Right lung (tissue), 10 donors: Measurements from ENCODE around the gene DPH7. TPM values are rescaled to one million over a fixed set of nuclear protein-coding genes. Genes with fewer than 3 reads are reported as not detected.
"Not testable (repeated sequence)": the region's sequence is repeated elsewhere in the genome, so short reads cannot be mapped to it uniquely, and the experiment has no call there.

ENCODE experiments used
- DNase-seq, 2 donors: peaks; one replicate each; pipeline ENCODE4 v3.0.0-alpha.2; 2013
- long read RNA-seq, 8 donors: transcript quantifications; one replicate each; lab custom pipeline, GENCODE V29; 2026
- polyA plus RNA-seq, 5 donors: library from polyadenylated mRNA; unstranded; fragments of 120-200 nt; gene quantifications; one replicate each; pipeline versions ENCODE4 v1.2.1 to v1.2.3, GENCODE V29; 2013; ENCODE audit warnings: inconsistent platforms in 1 of 5, low replicate concordance in 1 of 5; ENCODE audit not compliant: insufficient read length in 5 of 5, insufficient read depth in 1 of 5

Gene DPH7
- 10 to 100 TPM; 43.4 to 68.5 (median 56.2) TPM for polyA plus RNA-seq
- long read RNA-seq, donor 1, partial matches to known transcripts: 0 of 2 reads
- long read RNA-seq, donor 1, other reads (novel, unspliced or antisense): 0 of 2 reads
- long read RNA-seq, donor 2, partial matches to known transcripts: 0 of 5 reads
- long read RNA-seq, donor 2, other reads (novel, unspliced or antisense): 0 of 5 reads
- long read RNA-seq, donor 3, partial matches to known transcripts: 20 of 29 reads
- long read RNA-seq, donor 3, other reads (novel, unspliced or antisense): 0 of 29 reads
- long read RNA-seq, donor 4, partial matches to known transcripts: 10 of 16 reads
- long read RNA-seq, donor 4, other reads (novel, unspliced or antisense): 0 of 16 reads
- long read RNA-seq, donor 5, partial matches to known transcripts: 0 of 5 reads
- long read RNA-seq, donor 5, other reads (novel, unspliced or antisense): 0 of 5 reads
- long read RNA-seq, donor 6, transcript DPH7-201 (9 exons, 1,847 nt): major isoform, 5 of 6 reads
- long read RNA-seq, donor 6, partial matches to known transcripts: 0 of 6 reads
- long read RNA-seq, donor 6, other reads (novel, unspliced or antisense): 0 of 6 reads
- long read RNA-seq, donor 7, partial matches to known transcripts: 0 of 5 reads
- long read RNA-seq, donor 7, other reads (novel, unspliced or antisense): 0 of 5 reads
- long read RNA-seq, donor 8, partial matches to known transcripts: 0 of 4 reads
- long read RNA-seq, donor 8, other reads (novel, unspliced or antisense): 0 of 4 reads

DNA sequence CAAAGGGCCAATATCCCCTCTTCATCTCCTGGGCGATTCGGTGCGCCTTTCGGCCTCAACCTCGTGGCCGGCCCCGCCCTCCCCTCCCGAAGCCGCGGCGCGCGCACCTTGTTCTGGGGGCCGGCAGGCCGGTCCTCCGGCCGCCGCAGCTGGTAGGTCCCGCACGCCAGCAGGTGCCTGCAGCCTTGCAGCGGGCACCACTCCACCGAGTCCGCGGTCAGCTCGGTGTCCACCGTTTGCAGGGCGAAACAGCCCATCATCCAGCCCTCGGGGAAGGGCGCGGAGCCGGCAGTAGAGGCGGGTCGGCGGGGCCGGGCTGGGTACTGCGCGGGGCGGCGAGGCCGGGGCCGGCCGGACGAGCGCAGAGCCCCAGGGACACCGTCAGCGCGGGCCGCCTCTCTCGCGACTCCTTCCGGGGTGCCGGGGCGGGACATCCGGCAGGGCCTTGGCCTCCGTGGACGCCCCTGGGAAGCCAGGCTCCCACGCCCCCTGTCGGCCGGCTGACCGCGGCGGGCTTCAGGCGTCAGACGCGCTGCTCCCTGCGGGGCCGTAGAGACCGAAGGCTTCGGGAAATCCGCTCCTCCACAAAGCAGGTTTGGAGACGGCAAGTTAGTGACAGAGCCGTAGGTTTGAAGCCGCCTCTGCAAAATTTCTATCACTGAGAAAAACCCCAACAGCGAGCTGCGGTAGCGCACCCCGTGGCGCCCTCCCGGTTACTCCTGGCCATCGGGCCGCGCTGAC, at the start of gene DPH7:
Gene DPH7 (minus strand): TSS at position 408 of the 741 bp plus-strand sequence. CDS start 148 bp downstream, at position 260.
- peak; percentile 88 for DNase-seq

DNA sequence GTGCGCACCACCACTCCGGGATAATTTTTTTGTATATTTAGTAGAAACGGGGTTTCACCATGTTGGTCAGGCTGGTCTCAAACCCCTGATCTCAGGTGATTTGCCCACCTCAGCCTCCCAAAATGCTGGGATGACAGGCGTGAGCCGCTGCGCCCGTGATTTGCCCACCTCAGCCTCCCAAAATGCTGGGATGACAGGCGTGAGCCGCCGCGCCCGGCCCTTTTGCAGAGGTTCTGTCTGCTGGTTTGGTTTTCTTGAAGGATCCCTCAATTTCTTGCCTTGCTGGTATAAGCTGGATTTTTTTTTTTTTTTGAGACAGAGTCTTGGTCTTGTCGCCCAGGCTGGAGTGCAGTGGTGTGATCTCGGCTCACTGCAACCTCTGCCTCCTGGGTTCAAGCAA, 48.7 kb upstream of the DPH7 start:
- DNase-seq: not testable (repeated sequence)

DNA sequence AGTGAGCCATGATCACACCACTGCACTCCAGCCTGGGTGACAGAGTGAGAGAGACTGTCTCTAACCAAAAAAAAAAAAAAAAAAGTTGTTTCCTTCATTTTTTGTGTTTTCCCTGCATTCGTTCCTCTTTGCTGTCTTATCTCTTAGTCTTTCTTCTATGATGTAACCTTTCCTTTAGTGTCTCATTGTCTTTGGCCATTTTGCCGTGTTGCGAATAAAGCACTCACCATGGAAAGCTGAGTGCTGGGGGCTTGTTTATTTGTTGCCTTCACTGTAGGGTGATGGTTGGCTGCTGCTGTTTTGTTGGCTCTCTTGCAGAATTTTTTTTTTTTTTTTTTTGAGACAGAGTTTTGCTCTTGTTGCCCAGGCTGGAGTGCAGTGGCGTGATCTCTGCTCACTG, 47.7 kb upstream of the DPH7 start:
- no peak for DNase-seq

DNA sequence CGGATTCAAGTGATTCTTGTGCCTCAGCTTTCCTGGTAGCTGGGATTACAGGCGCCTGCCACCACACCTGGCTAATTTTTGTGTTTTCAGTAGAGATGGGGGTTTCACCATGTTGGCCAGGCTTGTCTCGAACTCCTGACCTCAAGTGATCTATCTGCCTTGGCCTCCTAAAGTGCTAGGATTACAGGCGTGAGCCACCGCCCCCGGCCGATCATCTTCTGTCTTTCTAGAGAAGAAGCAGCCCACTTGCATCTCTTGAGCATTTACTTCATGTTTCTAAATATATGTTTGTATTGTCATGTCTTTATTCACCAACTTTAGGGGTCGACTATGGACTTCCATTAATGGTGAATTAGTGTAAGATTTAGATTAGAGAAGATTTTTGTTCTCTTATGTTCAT, 43.5 kb upstream of the DPH7 start:
- not testable (repeated sequence) for DNase-seq

DNA sequence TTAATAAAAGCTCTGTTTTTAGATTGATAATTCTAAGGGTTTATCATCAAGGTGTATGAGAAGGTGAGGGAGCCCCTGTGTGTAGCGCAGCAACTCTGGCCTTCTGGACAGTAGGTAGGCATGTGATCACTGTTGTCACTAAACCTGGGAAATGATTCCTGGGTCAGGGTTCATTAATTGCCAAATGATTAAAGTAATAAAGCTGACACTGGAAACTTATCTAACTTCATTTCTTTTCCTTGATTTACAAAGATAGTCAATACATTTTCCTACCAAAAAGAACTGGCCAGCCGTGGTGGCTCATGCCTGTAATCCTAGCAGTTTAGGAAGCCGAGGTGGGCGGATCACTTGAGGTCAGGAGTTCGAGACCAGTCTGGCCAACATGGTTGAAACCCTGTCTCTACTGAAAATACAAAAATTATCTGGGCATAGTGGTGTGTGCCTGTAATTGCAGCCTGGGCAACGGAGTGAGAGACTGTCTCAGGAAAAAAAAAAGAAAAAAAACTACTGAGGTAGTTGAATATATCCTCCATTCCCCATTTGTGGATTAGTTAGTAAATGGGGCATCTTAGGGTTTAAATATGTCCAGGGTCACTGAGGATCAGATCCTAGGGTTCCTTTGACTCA, 42.5 kb upstream of the DPH7 start:
- DNase-seq: no peak

DNA sequence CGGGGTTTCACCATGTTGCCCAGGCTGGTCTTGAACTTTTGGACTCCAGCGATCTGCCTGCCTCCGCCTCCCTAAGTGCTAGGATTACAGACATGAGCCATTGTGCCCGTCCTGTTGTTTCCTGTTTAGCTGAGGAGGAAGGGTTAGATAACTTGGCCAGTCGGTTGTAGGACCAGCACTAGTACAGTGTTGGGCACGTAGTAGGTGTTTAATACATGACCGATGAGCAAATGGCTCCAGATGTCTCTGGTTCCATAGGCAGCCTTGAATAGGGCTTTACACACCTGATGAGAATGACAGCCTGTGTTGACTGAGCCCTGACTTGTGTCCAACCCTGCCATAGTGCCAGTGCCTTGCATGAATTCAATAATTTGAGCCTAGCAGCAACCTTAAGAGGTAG, 41.9 kb upstream of the DPH7 start:
- DNase-seq: no peak

DNA sequence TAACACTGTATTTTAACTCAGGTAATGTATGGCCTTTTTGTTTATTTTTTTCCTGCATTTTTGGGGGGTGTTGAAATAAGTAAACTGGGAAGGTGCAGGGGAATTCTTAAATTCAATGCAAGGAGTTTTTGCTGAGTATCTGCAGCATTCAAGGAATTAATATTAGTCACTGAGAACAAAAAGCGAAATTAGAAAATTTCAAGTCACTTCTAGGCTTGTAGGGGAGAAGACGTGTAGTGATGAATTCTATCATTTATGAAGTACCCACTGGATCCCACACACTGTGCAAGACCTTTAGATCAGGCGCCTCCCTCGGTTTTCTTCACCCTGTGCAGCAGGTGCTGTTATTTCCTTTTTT, 41.3 kb upstream of the DPH7 start:
- DNase-seq: no peak

DNA sequence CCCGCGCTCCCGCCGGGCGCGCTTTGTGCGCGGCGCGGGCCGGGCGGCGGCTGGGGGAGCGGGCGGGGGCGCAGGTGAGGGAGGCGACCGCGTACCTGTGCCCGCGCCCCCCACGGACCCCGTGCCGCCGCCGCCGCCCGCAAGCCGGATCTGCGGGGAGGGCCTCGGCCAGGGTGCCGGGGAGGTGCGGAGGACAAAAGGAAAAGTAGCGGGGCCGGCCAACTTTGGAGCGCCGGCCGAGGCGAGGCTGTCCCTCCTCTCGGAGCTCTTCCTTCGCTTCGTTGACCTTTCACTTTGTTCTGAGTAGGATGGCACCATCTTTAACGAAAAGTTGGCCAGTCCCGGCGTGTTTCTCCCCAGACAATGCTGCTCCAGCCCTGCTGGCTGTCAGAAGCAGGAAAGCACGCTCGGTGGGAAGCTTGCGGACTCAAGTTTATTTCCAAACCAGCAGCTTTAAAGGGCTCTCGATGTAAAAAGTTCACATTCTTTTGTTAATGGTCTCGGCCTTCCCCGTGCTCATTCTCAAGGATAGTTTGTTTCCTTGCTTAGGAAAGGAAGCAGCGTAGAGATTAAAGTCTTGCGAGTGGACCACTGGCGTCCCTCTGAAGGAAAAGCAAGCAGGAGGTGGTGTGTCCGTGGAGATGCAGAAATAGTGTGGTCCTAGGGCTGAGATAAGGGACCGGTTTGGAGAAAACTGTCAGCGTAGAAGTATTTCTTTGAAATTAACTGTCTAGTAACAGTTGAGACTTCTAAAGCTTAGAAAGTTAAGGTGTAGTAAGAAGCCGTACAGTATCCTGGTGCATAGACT, 40.7 kb upstream of the DPH7 start:
- no peak for DNase-seq

DNA sequence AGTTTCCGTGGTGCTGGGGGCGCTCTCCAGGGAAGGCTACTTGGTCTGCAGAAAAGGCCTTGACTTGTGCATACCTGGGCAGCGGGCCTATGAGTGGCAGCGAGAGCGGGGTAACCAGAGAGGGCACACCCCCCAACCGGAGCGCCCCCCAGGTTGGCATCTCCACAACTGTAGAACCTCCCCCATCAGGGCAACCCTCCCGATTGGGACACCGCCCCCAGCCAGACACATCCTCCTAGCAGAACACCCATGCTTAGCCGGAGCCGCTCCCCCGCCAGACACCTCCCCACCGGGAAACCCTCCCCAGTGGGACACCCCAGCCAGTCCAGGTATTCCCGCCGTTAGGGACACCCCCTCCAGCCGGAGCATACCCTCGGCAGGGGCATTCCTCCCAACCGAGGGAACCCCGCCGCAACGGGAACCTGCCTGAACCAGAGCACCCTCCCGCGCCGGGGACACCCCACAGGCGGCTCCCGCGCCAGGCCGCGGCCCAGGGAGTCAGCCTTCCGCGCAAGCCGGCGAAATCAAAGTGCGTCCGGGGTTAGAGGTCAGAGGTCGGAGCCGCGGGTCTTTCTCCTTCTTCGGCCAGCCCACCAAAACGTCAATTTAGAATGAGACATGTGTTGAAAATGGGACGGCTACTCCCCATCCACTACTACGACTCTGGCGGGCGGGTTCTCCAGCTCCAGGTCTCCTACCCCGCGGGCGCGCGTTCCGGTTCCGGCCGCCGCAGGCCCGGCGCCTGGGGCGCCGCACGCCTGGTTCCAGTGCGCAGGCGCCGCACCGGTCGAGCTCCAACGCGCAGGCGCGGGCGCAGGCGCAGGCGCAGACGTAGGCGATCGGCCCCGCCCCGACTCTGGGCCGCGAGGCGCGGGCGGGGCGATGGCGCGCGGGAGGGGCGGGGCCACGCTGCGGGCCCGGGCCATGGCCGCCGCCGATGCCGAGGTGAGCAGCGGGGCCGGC, 39.7 kb upstream of the DPH7 start, which contains the start of gene EHMT1:
Gene EHMT1 (plus strand): TSS at position 901 of the 963 bp plus-strand sequence. CDS start 24 bp downstream, at position 925.
- peak; percentile 86 to 89 for DNase-seq

DNA sequence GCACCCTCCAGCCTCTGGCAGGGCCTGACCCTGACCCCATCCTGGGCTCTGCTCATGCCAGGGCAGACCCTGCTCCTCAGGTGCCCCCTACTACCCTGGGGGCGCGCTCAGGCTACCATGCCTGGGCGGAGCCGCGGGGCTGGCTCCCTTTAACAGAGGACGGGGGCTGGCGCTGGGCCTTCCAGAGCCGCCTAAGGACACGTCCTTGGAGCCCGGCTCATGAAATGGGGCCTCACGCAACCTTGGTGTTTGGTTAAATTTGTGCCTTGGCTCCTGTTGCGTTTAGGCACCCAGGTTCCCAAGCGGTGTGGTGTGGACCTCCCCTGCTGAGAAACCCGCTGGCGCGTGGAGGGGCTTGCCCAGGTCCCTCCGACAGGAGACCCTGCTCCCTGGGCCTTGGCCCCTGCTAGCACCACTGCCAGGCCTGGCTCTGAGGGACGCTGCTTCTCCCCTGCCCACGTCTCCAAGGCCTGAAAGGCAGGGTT, 36.7 kb upstream of the DPH7 start:
- DNase-seq: no peak

DNA sequence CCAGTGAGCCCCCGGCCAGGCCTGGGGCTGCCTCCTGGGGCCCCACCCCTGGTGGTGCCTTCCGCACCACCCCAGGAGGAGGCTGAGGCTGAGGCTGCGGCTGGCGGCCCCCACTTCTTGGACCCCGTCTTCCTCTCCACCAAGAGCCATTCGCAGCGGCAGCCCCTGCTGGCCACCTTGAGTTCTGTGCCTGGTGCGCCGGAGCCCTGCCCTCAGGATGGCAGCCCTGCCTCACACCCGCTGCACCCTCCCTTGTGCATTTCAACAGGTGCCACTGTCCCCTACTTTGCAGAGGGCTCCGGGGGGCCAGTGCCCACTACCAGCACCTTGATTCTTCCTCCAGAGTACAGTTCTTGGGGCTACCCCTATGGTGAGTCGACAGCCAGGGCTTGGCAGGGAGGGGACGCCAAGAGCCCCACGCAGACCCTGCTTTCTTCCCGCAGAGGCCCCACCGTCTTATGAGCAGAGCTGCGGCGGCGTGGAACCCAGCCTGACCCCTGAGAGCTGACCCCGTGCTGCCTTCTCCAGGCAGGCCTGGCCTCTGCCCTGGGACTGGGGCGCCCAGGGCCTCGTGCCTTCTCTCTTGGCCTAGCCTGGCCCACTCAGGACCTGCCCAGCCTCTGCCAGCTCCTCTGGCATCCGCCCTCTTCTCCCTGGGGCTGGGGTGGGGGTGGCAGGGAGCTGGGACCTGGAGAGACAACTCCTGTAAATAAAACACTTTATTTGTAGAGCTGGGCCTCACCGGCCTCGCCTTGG, 36.1 kb upstream of the DPH7 start:
- DNase-seq: no peak

DNA sequence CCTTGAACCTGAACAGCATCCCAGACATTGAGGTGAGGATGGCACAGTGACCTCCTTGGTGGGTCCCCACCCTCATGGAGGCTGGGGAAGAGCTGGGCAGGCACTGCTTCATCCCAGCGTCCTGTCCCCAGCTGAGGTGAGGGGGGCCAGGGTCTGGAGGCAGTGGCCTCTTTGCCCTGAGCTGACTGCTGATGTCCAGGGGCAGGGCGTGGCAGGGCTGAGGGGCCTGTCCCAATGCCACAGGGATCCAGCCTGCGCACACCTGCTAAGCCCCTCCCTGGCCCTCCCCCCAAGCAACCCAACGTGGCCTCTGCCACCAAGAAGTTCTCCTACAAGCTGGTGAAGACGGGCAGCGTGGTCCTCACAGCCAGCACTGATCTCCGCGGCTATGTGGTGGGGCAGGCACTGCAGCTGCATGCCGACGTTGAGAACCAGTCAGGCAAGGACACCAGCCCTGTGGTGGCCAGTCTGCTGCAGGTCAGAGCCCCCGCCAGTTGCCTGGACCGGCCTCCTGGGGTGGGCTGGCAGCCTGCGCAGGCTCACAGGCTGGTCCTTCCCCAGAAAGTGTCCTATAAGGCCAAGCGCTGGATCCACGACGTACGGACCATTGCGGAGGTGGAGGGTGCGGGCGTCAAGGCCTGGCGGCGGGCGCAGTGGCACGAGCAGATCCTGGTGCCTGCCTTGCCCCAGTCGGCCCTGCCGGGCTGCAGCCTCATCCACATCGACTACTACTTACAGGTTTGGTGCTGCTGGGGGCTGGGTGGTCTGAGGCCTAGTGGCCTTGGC, 35.2 kb upstream of the DPH7 start:
- DNase-seq: no peak

DNA sequence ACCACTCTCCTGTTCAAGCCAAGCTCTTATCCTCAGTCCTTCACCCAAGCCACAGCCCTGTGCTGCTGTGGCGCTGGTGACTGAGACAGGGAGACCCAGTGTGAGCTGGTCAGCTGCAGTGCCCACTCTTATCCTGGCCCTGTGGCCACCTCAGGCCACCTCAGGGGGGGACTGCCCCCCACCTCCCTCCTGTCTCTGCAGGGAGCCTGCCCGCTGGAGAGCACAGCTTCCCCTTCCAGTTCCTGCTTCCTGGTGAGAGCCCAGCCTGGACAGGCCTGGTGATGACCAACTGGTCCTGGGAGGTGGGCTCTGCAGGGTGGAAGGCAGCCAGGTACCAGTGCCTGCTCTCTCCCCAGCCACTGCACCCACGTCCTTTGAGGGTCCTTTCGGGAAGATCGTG, 34.5 kb upstream of the DPH7 start:
- no peak for DNase-seq

DNA sequence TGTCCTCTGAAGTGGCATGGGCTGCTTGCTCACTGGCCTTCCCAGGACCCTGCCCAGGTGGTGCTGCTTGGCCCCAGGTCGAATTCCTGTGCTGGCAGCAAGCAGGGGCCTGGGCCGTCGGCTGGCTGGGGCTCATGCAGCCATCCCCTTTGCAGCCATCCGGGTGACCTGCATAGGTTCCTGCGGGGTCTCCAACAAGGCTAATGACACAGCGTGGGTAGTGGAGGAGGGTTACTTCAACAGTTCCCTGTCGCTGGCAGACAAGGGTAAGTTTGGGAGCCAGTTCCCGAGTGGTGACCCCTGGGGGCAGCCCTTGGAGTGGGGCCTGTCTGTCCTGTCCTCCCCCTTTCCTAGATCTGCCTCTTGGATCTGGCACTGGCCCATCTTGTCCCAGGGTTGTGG, 34.0 kb upstream of the DPH7 start:
- DNase-seq: no peak

DNA sequence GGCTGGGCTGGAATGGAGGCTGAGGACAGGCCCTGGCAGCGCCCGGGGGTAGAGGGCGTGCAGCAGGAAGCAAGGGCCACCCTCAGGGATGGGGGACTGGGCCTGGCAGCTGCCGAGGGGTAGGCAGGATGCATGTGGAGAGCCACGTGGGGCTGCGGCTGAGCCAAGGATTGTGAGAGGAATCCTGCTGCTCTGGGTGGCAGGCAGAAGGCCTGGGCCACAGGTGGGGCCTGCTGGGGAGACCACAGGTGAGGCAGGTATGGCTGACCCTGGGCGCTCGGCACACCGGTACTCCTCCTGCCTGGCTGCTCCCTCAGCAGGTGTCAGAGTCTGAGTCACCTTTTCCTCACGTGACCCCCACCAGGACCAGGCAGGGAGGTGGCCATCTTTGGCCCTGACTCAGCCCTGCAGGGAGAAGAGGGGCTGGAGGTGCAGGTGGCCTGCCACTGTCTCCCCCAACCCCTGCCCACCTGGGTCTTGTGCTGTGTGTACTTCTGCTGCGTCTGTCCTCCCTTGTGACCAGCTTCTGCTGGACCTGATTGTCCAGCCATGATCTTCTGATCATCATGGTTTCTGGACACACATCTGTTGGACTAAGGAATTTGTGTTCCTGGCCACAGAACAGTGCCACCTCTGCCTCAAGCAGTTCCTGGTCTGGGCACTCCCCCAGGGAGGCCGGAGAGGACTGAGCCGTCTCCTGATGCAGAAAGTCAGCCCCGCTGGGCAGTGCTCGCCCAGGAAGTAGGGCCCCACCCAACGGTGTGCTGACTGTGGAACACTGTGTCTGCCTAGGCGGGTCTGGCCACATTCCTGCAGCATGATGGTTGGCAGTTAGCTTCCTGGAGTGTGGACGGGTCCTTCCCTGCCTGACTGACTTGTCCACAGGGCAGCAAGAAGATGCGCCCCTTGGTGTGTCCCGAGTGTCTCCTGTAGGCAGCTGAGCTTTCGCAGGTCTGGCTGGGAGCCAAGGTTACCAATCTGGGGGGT, 33.2 kb upstream of the DPH7 start:
- DNase-seq: peak in 1 of 2 donors; percentile 24

DNA sequence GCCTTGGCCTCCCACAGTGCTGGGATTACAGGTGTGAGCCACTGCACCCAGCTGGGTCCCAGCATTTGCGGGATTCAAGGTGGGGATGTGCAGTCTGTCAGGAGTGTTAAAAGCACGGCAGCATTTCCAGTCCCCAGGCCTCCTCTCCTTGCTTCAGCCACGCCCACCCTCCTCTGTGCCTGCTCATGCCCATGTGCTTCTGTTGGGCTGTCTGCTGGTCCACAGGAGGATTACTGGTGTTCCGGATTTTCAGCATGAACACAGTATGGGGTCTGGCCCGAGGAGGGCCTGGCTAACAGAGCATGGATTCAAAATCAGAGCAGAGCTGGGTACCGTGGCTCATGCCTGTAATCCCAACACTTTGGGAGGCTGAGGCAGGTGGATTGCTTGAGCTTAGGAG, 32.2 kb upstream of the DPH7 start:
- DNase-seq: no peak
